Right lobe of liver (tissue), 6 donors: ENCODE results near the gene XRCC3. TPM values are rescaled to one million over a fixed set of nuclear protein-coding genes. Genes with fewer than 3 reads are reported as not detected.

Source experiments
- ATAC-seq, 4 donors: fragments of 200-7000 bp; cut with Tn5 transposase; one replicate each; pipeline ENCODE4 v1.9.1; 2020; ENCODE audit warnings: mild to moderate bottlenecking in 4 of 4, moderate library complexity in 4 of 4
- DNase-seq, 3 donors: peaks; one replicate each; pipeline ENCODE4 v3.0.0-alpha.2; 2020
- H3K27ac ChIP-seq, 3 donors: fragments of 200-600 bp; one replicate each; pipeline ENCODE4 v1.8.0; 2022
- H3K27me3 ChIP-seq, 2 donors: fragments of 200-600 bp; one replicate each; pipeline ENCODE4 v1.8.0; 2022
- H3K36me3 ChIP-seq, 4 donors: fragments of 200-600 bp; sonication (generic) in 1 of 4; one replicate each; pipeline versions ENCODE4 v1.5.1 to v1.8.0; 2017 to 2022; ENCODE audit warnings: control low read depth in 1 of 4
- H3K4me1 ChIP-seq, 4 donors: fragments of 200-600 bp; sonication (generic) in 1 of 4; one replicate each; pipeline versions ENCODE4 v1.5.1 to v1.8.0; 2017 to 2022; ENCODE audit warnings: control low read depth in 1 of 4
- H3K4me3 ChIP-seq, 3 donors: fragments of 200-600 bp; one replicate each; pipeline ENCODE4 v1.8.0; 2022
- H3K9me3 ChIP-seq, 4 donors: fragments of 200-600 bp; sonication (generic) in 1 of 4; one replicate each; pipeline versions ENCODE4 v1.5.1 to v1.8.0; 2017 to 2022; ENCODE audit warnings: control low read depth in 1 of 4
- POLR2A ChIP-seq: fragments of 450-650 bp; IDR thresholded peaks from one replicate; pipeline ENCODE4 v1.6.1; 2017; ENCODE audit warnings: antibody characterized with exemption, mild to moderate bottlenecking
- WGBS: methylation state at CpG from one replicate; pipeline ENCODE4 v1.1.6; 2018; ENCODE audit warnings: low coverage, low lambda C conversion rate; ENCODE audit not compliant: insufficient coverage; ENCODE audit errors: missing lambda C conversion rate; 5-methylcytosine and 5-hydroxymethylcytosine counted together
- intact Hi-C, 2 donors: fragments of 100-400 bp; cut with DNase I; formaldehyde crosslinking; loops; one replicate each; pipeline versions ENCODE4 v1.11.2 to v1.14.1; 2022
- total RNA-seq, 6 experiments: library from RNA; depleted of rRNA in 2 of 6; stranded (reverse); fragments of >200 nt in 2 of 6; fragmentation: NEBNext Ultra II Directional in 3 of 6; extraction: Animal tissue kit (Norgen Biotek cat#: 25700) in 3 of 6; gene quantifications; one replicate each; pipeline versions ENCODE4 v1.1.0 to v1.2.4, GENCODE V29; 2016 to 2023
- TF ChIP-seq, protein P1 (sequence below), 4 donors: fragments of 200-600 bp in 3 of 4; fragments of 450-650 bp in 1 of 4; IDR thresholded peaks; one replicate each; pipeline versions ENCODE4 v1.5.1 to v1.8.0; 2016 to 2022; ENCODE audit warnings: antibody characterized with exemption in 4 of 4, mild to moderate bottlenecking in 2 of 4
- donor health status: DM: no; HTN: yes; CAD: no.
- donor health status: DM: no; HTN: no; CAD: no.
- donor health status: DM: no; HTN: no; CAD: no.
- donor health status: DM: no; HTN: yes; CAD: no.
- donor health status: DM: no; HTN: yes; CAD: no.

Gene XRCC3
- total RNA-seq, 6 experiments from 2014 or later: 0.88 to 6.3 (median 1.8) TPM

DNA sequence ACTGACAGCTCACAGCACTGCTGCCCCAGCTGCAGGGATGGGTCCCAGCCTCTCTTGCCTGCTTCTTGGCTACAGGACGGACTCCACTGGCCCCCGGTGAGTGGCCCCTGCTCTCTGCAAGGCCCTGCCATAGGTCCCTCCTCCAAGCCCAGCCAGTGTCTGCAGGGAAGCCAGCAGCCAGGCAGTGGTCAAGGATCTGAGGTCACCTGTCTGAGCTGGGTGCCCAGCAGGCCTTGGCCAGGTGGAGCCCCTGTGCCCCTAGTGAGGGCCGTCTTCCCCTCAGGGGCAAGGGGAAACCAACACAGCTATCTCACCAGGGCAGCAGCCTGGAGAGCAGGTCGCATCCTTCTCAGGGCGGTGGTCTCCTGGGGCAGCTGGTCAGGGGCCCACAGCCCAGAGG, 13.2 kb downstream of the XRCC3 start:
- TF ChIP-seq, protein P1, sequence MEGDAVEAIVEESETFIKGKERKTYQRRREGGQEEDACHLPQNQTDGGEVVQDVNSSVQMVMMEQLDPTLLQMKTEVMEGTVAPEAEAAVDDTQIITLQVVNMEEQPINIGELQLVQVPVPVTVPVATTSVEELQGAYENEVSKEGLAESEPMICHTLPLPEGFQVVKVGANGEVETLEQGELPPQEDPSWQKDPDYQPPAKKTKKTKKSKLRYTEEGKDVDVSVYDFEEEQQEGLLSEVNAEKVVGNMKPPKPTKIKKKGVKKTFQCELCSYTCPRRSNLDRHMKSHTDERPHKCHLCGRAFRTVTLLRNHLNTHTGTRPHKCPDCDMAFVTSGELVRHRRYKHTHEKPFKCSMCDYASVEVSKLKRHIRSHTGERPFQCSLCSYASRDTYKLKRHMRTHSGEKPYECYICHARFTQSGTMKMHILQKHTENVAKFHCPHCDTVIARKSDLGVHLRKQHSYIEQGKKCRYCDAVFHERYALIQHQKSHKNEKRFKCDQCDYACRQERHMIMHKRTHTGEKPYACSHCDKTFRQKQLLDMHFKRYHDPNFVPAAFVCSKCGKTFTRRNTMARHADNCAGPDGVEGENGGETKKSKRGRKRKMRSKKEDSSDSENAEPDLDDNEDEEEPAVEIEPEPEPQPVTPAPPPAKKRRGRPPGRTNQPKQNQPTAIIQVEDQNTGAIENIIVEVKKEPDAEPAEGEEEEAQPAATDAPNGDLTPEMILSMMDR (IDR thresholded peaks at IDR 0.05): no peak
- no peak for TF ChIP-seq POLR2A
- H3K36me3 ChIP-seq: peaks cover 0 to 8% (median 2%) of the 10 kb centered on the region in 4 donors
- intact Hi-C loops: no loop called here
- H3K27ac ChIP-seq: no peak overlapping the region
- DNase-seq (peak in 1 of 3 donors; percentile 43), ATAC-seq (no peak)
- no peak overlapping the region for H3K4me3 ChIP-seq
- 80% methylated on average over 2 of the region's 5 CpGs for WGBS
- no peaks in the 10 kb centered on the region for H3K9me3 ChIP-seq
- peaks cover 0 to 30% (median 13%) of the 10 kb centered on the region in 4 donors for H3K4me1 ChIP-seq
- H3K27me3 ChIP-seq: no peaks in the 10 kb centered on the region

DNA sequence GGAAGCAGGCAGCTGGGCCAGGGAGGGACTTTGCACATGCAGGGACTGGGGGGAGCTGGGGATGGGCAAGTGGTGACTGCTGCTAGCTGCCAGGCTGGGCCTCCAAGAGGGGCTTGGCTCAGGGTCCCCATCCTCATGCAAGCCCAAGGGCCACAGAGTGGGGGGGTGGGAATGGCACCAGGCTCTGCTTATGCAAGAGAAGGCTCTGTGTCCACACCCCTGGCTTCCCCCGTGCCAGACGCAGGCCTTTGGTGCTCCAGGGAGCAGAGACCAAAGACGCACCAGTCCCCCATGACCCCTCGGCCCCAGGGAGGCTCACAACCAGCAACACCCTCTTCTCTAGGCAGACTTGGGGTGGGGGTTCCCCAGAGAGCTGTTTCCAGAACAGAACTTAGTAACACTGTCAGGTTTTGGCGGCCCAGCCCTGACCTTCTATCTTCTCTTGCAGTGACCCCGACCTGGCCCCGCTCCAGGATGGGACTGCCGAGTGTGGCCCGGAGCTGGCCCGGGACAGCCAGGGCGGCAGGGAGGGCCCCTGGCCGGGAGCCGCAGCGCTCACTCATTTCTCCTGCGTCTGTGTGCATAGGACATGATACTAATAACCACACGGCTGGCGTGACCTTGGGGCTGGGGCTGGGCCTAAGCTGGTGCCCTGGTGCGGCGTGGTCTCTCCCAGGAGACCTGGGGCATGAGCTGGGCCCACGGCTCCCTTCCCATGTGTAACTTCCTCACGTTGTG, 14.3 kb downstream of the XRCC3 start:
- no peaks in the 10 kb centered on the region for H3K9me3 ChIP-seq
- H3K27ac ChIP-seq: peak overlapping the region in 2 of 3 donors; percentile 47 to 62
- no peaks in the 10 kb centered on the region for H3K27me3 ChIP-seq
- H3K36me3 ChIP-seq: peaks cover 0 to 8% (median 2%) of the 10 kb centered on the region in 4 donors
- peak; percentile 81 to 86 (median 85) for DNase-seq
- H3K4me1 ChIP-seq: peaks cover 0 to 30% (median 13%) of the 10 kb centered on the region in 4 donors
- TF ChIP-seq, protein P1 (IDR thresholded peaks at IDR 0.05): no peak
- no peak for TF ChIP-seq POLR2A
- peak; percentile 44 to 71 (median 60) for ATAC-seq
- WGBS: 75% methylated on average over 1 of the region's 21 CpGs
- H3K4me3 ChIP-seq: no peak overlapping the region
- intact Hi-C loops: no loop called here

DNA sequence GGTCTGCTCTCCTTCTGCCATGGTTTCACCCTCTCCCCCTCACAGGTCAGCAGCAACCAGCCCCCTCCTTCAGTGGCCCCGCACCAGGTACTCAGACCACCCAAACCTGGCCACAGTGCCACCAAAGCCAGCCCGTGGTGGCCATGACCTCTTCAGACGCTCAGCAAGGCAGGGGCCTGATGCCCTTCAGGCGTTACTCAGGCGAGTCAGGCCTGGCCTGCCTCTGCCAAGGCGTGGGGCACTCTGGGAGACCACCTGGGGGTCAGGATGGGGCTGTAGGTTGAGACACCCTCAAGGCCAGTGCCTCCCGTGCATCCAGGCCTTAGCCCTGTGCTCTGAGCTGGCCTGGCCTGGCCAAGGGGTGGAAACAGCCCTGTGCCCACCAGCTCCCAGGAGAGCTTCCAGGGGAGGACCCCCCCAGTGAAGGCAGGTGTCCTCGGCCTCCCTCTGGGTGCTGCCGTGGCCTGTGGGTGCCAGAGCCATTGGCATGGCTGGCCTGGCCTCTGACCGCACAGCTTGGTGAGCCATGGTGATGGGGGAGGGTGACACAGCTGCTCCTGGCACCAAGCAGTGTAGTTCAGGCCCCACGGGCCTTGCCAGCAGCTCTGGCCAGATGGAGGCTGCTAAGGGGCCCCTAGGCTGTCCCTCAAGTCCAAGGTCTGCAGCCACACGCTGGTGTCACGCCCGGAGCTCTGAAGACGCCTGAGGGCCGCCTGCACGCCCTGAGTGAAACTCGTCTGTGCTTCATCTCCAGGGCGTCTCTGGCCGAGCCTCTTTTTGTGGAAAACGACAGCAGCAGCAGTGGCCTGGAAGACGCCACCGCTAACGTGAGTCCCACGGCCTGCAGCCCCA, 15.1 kb downstream of the XRCC3 start:
- H3K4me1 ChIP-seq: peaks cover 0 to 30% (median 13%) of the 10 kb centered on the region in 4 donors
- H3K9me3 ChIP-seq: no peaks in the 10 kb centered on the region
- no peaks in the 10 kb centered on the region for H3K27me3 ChIP-seq
- WGBS: 100% methylated on average over 2 of the region's 25 CpGs
- H3K27ac ChIP-seq: peak overlapping the region in 2 of 3 donors; percentile 47 to 62
- H3K36me3 ChIP-seq: peaks cover 0 to 8% (median 2%) of the 10 kb centered on the region in 4 donors
- H3K4me3 ChIP-seq: no peak overlapping the region
- no peak for TF ChIP-seq POLR2A
- TF ChIP-seq, protein P1 (IDR thresholded peaks at IDR 0.05): no peak
- DNase-seq: peak in 2 of 3 donors; percentile 89 to 90
- peak; percentile 45 to 80 (median 73) for ATAC-seq
- intact Hi-C loops: no loop called here

DNA sequence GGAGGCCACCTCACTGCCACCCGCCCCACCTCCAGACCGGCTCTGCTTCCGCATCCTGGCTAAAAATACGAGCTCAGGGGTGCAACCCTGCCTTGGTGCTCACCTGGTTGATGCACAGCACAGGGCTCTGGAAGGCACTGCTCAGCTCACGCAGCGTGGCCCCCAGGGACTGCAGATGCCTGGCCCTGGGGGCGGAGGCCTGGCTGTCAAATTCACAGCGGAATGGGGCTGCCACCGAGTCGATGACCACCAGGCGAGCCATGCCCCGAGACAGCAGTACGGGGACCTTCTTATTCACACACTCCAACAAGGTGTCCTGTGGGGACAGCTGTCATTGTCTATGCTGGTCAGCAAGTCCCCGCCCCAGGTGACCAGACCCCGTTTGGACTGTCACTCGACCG, 16.0 kb downstream of the XRCC3 start:
- DNase-seq: peak in 1 of 3 donors; percentile 48
- intact Hi-C loops: no loop called here
- H3K27me3 ChIP-seq: no peaks in the 10 kb centered on the region
- no peak overlapping the region for H3K27ac ChIP-seq
- no peak overlapping the region for H3K4me3 ChIP-seq
- no peak for ATAC-seq
- peaks cover 0 to 30% (median 13%) of the 10 kb centered on the region in 4 donors for H3K4me1 ChIP-seq
- no peaks in the 10 kb centered on the region for H3K9me3 ChIP-seq
- no peak for TF ChIP-seq POLR2A
- TF ChIP-seq, protein P1 (IDR thresholded peaks at IDR 0.05): no peak
- peaks cover 0 to 11% (median 6%) of the 10 kb centered on the region in 4 donors for H3K36me3 ChIP-seq
- no CpG with 5 or more reads among the region's 17 CpGs for whole genome bisulfite sequencing
